GM21717 (cell line): ENCODE measurements around the gene MEGF11.
"Not testable (repeated sequence)": the region's sequence is repeated elsewhere in the genome, so short reads cannot be mapped to it uniquely, and the experiment has no call there.

ENCODE experiments used
- ATAC-seq: cut with Tn5 transposase; IDR thresholded peaks from one replicate; pipeline ENCODE4 v1.9.1; 2021; ENCODE audit warnings: mild to moderate bottlenecking, moderate library complexity; ENCODE audit not compliant: unreplicated experiment

MEGF11 gene

DNA sequence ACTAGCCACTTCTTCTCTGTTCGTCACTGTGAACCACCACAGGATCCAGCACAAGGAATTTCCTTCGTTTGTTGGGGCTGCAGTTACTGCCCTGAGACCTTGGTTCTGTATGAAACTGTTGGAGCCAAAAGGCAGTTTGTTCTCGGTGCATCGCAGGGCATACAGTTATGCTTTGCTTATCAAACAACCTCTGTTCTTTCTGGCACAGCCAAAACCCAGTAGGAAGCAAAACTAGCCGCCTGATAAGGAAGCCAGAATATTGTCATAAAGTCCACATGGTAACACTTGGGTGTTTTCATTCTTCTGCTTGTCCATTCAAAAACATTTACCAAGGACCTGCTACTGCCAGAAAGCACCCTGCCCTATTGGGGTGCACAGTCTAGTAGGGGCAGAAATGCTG is 268.2 kb downstream of the MEGF11 start:
- ATAC-seq: no peak

GRCh38 chr15:65982627-65983322 is 270.8 kb downstream of the MEGF11 start:
- ATAC-seq: no peak

DNA sequence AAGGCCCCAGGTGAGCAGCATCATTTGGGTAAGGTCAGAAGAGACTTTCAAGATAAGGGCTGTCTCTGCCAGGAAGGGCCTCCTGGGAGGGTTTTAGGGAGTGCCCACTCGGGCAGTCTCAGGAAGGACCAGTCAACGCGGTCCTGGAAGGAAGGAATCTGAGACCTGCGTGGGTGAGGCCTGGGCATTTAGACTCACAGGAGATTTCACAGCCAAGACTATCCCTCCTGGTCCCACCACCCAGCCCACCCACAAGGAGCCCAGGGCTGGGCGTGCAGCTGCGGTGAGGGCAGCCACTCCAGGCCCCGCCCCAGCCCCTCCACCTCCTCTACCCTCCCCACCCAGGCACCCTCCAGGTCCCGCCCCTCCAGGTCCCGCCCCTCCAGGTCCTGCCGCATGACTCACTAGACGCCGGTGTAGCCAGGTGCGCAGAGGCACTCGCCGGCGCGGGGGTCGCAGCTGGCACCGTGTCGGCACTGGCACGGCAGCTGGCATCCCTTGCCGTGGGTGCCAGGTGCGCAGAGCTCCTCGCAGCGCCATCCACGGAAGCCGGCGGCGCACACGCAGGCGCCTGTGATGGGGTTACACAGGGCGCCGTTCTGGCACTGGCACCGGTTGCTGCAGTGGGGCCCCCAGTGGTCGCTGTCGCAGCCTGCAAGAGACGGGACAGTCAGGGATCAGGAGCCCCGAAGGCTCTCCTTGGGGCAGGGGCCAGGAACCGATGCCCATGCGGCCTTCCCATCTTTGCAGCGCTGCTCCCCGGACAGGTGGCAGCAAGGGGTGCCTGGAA is 271.5 kb downstream of the MEGF11 start:
- ATAC-seq: no peak

DNA sequence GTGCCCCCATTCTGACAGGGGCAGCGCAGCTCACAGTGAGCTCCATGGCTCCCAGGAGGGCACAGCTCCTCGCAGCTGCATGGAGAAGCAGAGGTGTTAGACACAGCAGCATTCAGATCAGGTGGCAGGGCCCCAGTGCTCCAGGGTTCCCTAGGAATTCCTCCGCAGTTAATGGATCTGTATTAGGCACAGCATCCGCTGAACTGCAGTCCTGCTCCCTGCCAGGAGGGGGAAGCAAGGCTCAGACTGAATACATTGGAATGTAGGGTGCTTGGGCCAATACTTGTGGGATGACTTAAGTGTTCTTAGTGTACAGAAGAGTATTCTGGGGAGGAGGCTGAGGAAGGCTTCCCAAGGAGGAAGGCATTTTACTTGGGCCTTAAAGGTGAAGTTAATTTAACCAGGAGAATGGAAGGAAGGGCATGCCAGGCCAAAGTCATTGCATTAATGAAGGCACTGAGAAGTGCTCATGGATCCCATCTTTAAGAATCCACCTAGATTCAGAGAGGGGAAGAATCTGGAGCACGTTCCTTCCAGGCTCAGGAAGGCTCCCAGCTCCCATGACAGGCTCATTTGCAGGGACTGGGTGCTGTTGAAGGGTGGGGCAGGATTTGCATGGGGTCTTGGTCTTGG is 272.6 kb downstream of the MEGF11 start:
- no peak for ATAC-seq

- no peak for ATAC-seq
These were observed 273.7 kb downstream of the MEGF11 start for GRCh38 chr15:65979837-65980236.

GRCh38 chr15:65979316-65979715 is 274.2 kb downstream of the MEGF11 start:
- ATAC-seq: no peak

- ATAC-seq: no peak
These were observed 275.4 kb downstream of the MEGF11 start for GRCh38 chr15:65978110-65978509.

DNA sequence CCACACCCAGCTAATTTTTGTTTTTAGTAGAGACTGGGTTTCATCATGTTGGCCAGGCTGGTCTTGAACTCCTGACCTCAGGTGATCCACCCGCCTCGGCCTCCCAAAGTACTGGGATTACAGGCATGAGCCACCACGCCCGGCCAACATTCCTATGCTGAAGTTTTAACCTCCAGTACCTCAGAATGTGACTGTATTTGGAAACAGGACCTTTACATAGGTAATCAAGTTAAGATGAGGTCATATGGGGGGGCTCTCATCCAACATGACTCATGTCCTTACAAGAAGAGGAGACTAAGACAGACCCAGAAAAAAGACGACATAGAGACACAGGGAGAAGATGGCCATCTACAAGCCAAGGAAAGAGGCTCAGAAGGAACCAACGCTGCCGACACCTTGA is 277.4 kb downstream of the MEGF11 start:
- ATAC-seq: not testable (repeated sequence)

DNA sequence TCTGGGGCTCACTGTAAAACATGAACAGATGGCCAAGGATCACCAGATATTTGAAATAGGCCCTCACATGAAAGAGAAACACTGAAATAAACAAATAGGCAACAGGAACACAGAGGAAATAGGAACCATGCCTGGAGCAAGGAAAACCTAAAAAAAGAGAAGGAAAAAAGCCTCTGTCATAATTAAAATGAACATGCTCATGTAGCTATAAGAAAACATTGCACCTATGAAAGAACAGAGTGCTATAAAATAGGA is 281.9 kb downstream of the MEGF11 start:
- ATAC-seq: no peak

DNA sequence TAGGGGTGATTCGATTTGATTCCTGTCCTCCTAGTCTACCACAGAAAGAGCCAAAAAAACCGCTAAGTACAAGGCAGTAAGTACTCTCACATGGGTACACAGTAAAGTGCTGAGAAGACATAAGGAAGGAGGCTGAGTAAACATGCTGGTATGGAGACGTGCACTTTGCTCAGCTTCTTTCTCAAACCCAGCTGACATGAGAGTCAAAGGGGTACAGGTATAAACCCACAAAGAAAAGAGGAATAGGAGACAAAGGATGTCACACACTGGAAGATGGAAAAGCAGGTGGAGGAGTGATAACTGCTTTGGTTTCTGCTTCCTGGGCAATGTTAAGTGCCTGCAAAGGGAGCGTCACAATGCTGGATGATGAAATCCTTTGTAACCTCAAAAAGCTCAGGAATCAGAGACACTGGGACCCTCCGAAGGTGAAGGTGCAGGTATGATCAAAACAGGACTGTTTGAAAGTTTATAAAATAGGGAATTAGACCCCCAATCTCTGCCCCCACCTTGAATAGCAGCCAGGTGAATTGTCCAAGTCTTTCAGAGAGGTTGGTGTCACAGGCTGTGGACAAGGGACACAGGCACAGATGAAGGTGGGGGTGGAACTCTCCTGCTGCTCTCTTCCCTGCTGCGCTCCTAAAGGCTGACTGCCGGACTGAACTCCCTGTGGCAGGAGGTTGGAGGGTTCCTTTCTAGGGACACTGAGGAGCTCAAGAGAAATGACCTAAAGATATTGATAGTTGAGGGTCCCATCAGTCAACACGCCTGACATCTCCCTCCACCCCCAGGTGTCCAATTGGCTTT is 282.4 kb downstream of the MEGF11 start:
- ATAC-seq: no peak

GRCh38 chr15:65969865-65970816 is 283.4 kb downstream of the MEGF11 start:
- no peak for ATAC-seq

GRCh38 chr15:65968511-65968910 is 285.0 kb downstream of the MEGF11 start:
- no peak for ATAC-seq

- no peak for ATAC-seq
These were observed 288.6 kb downstream of the MEGF11 start for GRCh38 chr15:65964792-65965433.

DNA sequence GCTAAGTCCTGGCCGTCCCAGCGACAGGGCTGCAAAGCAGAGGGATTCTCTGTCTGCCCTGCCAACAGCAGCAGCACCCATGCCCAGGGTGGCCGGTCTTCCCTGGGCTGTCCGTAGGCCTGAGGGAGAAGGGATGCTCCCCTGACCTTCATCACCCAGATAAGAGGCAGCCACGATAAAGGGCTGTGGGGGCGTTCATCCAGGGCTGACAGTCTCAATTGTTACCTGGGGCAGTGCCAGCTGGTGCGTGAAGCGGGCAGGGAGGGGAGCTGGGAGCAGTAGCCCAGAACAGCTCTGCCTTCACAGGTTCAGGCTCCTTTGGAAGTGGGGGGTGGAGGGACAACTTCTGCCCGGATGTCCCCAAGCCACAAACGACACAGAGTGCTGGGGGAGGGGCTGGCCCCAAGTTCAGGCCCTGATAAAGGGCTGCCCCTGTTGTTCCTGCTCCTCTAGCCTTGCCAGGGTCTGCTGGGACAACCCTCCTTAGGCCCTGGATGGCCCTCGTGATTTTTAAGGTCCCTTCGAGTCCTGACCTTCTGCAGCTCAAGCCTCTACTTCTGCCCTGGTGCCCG is 289.6 kb downstream of the MEGF11 start:
- ATAC-seq: no peak

- ATAC-seq: no peak
These were observed 290.2 kb downstream of the MEGF11 start for GRCh38 chr15:65963358-65963757.

DNA sequence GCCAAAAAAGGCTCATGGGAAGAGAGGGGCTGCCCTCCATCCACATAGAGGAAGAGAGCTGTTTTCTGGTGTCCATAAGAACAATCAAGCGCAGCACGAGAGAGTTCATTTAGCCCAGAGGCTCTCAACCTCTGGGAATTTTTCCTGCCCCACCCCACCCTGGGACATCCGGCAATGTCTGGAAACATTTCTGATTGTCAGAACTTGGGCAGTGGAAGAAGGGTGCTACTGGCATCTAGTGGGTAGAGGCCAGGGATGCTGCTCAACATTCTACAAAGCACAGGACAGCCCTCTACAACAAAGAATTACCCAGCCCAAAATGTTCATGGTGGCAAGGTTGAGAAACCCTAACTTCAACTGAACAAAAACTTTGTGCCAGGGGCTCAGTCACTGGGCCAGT is 291.4 kb downstream of the MEGF11 start:
- no peak for ATAC-seq

- no peak for ATAC-seq
These were observed 293.0 kb downstream of the MEGF11 start for GRCh38 chr15:65960586-65960985.

DNA sequence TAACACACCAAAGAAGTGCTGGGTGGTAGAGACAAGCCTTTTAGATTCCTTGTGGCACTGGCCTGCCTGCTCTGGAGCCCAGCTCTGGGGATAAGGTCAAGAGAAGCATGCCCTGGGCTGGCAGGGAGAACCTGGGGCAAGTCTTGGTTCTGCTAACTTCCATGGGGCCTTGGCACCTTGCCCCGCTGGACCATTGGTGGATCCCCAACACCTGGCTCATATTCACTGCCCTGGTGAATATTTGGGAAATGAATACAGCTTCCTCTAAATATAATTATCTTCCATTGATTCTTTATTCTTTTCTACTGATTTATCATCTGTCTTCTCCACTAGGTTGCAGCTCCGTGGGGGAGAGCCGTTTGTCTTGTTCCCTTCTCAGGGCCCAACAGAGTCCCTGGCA is 294.7 kb downstream of the MEGF11 start:
- no peak for ATAC-seq

- no peak for ATAC-seq
These were observed 296.1 kb downstream of the MEGF11 start for GRCh38 chr15:65957451-65957850.

DNA sequence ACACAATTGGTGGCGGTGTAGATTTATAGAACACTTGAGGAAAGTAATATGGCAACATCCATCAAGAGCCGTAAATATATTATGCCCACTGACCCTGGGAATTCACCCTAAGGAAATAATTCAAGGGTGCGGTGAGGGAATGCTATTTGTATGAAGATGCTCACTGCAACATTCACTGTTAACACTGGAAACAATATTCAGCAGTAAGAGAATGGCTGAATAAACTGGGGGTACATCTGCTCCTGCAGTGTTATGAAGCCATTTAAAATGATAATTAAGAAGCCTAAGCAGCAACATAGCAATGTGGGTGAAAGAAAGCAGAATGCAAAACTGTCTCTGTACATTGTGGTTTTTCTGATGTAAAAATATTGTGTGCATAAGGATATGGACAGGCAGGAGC is 296.7 kb downstream of the MEGF11 start:
- ATAC-seq: no peak
